Caco-2 (cell line): ENCODE data around the gene GPR15. TPM values are rescaled to one million over a fixed set of nuclear protein-coding genes. Genes with fewer than 3 reads are reported as not detected.

ENCODE experiments used
- BruUV-seq: library from RNA; stranded (reverse); fragments of 400-500 nt; replicated peaks from 2 replicates; lab custom pipeline; 2021; lab: Mats Ljungman, UMichigan
- CTCF ChIA-PET: fragments of 300-600 bp; sonication (Branson Sonifier 250); formaldehyde crosslinking; loops from one replicate; lab custom pipeline; 2022; ENCODE audit warnings: antibody characterized with exemption; lab: Charles Lee
- POLR2A ChIA-PET: fragments of 300-600 bp; sonication (Branson Sonifier 250); formaldehyde crosslinking; loops from one replicate; lab custom pipeline; 2022; ENCODE audit warnings: antibody characterized with exemption; lab: Charles Lee
- DNase-seq, 2 experiments: peaks; one replicate each; pipeline versions ENCODE4 v3.0.0 to v3.0.0-alpha.2; 2020 to 2022
- H3K27me3 ChIP-seq: replicated peaks from 2 replicates; pipeline ENCODE4 v1.6.0; 2011; ENCODE audit warnings: low read length; ENCODE audit not compliant: control insufficient read depth, insufficient read depth
- H3K36me3 ChIP-seq: 2 replicates; pipeline ENCODE4 v1.5.1; 2011; ENCODE audit warnings: low read length; ENCODE audit not compliant: control insufficient read depth, insufficient read depth
- H3K4me1 ChIP-seq: fragments of 250-450 bp; sonication (Bioruptor Pico); 2 replicates; pipeline ENCODE4 v1.5.1; 2020; ENCODE audit warnings: mild to moderate bottlenecking
- H3K4me3 ChIP-seq: 2 replicates; pipeline ENCODE4 v1.5.1; 2011; ENCODE audit warnings: low read depth, mild to moderate bottlenecking, control low read depth, low read length
- H3K9me3 ChIP-seq: fragments of 250-450 bp; sonication (Bioruptor Pico); 2 replicates; pipeline ENCODE4 v1.5.1; 2020; ENCODE audit warnings: mild to moderate bottlenecking, moderate library complexity
- H3K27ac Mint-ChIP-seq: one replicate; pipeline ENCODE4 v1.8.0; 2022; ENCODE audit warnings: mixed read lengths; ENCODE audit not compliant: unreplicated experiment
- H3K27me3 Mint-ChIP-seq: one replicate; pipeline ENCODE4 v1.8.0; 2022; ENCODE audit warnings: mixed read lengths; ENCODE audit not compliant: insufficient read depth, unreplicated experiment
- H3K36me3 Mint-ChIP-seq: one replicate; pipeline ENCODE4 v1.8.0; 2022; ENCODE audit warnings: mild to moderate bottlenecking, mixed read lengths; ENCODE audit not compliant: insufficient read depth, unreplicated experiment
- H3K4me1 Mint-ChIP-seq: one replicate; pipeline ENCODE4 v1.8.0; 2022; ENCODE audit warnings: low read depth, mixed read lengths; ENCODE audit not compliant: unreplicated experiment
- H3K4me3 Mint-ChIP-seq: one replicate; pipeline ENCODE4 v1.8.0; 2022; ENCODE audit warnings: mild to moderate bottlenecking, moderate library complexity, mixed read lengths; ENCODE audit not compliant: unreplicated experiment
- H3K9me3 Mint-ChIP-seq: one replicate; pipeline ENCODE4 v1.8.0; 2022; ENCODE audit warnings: mixed read lengths; ENCODE audit not compliant: unreplicated experiment
- CTCF ChIP-seq, 2 experiments: fragments of 200-600 bp in 1 of 2; IDR thresholded peaks; 1 replicate in 1 of 2; 2 replicates in 1 of 2; pipeline versions ENCODE4 v1.5.1 to v1.8.0; 2011 to 2022; ENCODE audit warnings: antibody characterized with exemption in 1 of 2, control low read depth in 1 of 2, inconsistent platforms in 1 of 2, low read depth in 1 of 2, low read length in 1 of 2, mild to moderate bottlenecking in 1 of 2, moderate library complexity in 1 of 2; ENCODE audit not compliant: insufficient read depth in 1 of 2, severe bottlenecking in 1 of 2, unreplicated experiment in 1 of 2
- intact Hi-C: fragments of 100-400 bp; cut with micrococcal nuclease; formaldehyde crosslinking; loops from one replicate; pipeline ENCODE4 v1.10.0; 2022; ENCODE audit not compliant: unreplicated experiment
- total RNA-seq: library from RNA; stranded (reverse); gene quantifications from 2 replicates; pipeline ENCODE4 v1.2.3, GENCODE V29; 2022

The GPR15 gene
- total RNA-seq, 1 experiment from 2014 or later = not detected

GRCh38 chr3:98581474-98581873, 49.7 kb downstream of the GPR15 start:
- no peak overlapping the region for H3K4me3 ChIP-seq
- ChIA-PET POLR2A (no interaction called here), CTCF (no interaction called here)
- intact Hi-C loops = no loop called here
- H3K36me3 ChIP-seq = no peaks in the 10 kb centered on the region; the same call in 1 of the 2 replicates
- no peak overlapping the region for H3K27ac Mint-ChIP-seq
- no peak for DNase-seq
- H3K9me3 ChIP-seq = no peaks in the 10 kb centered on the region
- no TSS peak for BruUV-seq
- H3K4me1 Mint-ChIP-seq = peaks cover 10% of the 10 kb centered on the region
- no peak for TF ChIP-seq CTCF (IDR thresholded peaks at IDR 0.05; ENCODE audit: insufficient read depth in 1 of 2, low read depth in 1 of 2, low read length in 1 of 2, severe bottlenecking in 1 of 2, unreplicated experiment in 1 of 2)
- no peaks in the 10 kb centered on the region for H3K9me3 Mint-ChIP-seq
- H3K36me3 Mint-ChIP-seq = peaks cover 34% of the 10 kb centered on the region
- H3K27me3 Mint-ChIP-seq = no peaks in the 10 kb centered on the region
- H3K4me3 Mint-ChIP-seq = no peak overlapping the region
- H3K4me1 ChIP-seq = peaks cover 7% of the 10 kb centered on the region; the same call in 1 of the 2 replicates
- H3K27me3 ChIP-seq = no peaks in the 10 kb centered on the region

GRCh38 chr3:98582042-98582441, 50.3 kb downstream of the GPR15 start:
- H3K27ac Mint-ChIP-seq = no peak overlapping the region
- H3K36me3 Mint-ChIP-seq = peaks cover 34% of the 10 kb centered on the region
- peaks cover 10% of the 10 kb centered on the region for H3K4me1 Mint-ChIP-seq
- Histone ChIP-seq H3K9me3 (no peaks in the 10 kb centered on the region), H3K4me1 (peaks cover 7% of the 10 kb centered on the region; the same call in 1 of the 2 replicates), H3K4me3 (no peak overlapping the region), H3K27me3 (no peaks in the 10 kb centered on the region), H3K36me3 (no peaks in the 10 kb centered on the region; the same call in 1 of the 2 replicates)
- POLR2A ChIA-PET = no interaction called here
- intact Hi-C loops = no loop called here
- no TSS peak for BruUV-seq
- H3K9me3 Mint-ChIP-seq = no peaks in the 10 kb centered on the region
- CTCF ChIA-PET = no interaction called here
- DNase-seq = no peak
- TF ChIP-seq CTCF (IDR thresholded peaks at IDR 0.05; ENCODE audit: insufficient read depth in 1 of 2, low read depth in 1 of 2, low read length in 1 of 2, severe bottlenecking in 1 of 2, unreplicated experiment in 1 of 2) = no peak
- no peak overlapping the region for H3K4me3 Mint-ChIP-seq
- no peaks in the 10 kb centered on the region for H3K27me3 Mint-ChIP-seq

GRCh38 chr3:98583766-98584165, 52.0 kb downstream of the GPR15 start:
- Histone ChIP-seq H3K27me3 (no peaks in the 10 kb centered on the region), H3K36me3 (no peaks in the 10 kb centered on the region; the same call in 1 of the 2 replicates), H3K4me1 (peaks cover 7% of the 10 kb centered on the region; the same call in 1 of the 2 replicates), H3K4me3 (no peak overlapping the region), H3K9me3 (no peaks in the 10 kb centered on the region)
- CTCF ChIA-PET = interaction anchor here (0.8 kb wide), 1 partner anchor 13 kb away, joined by 3 read pairs; no protein-coding TSS in a partner anchor
- H3K4me3 Mint-ChIP-seq = no peak overlapping the region
- BruUV-seq = no TSS peak
- H3K36me3 Mint-ChIP-seq = peaks cover 34% of the 10 kb centered on the region
- no peaks in the 10 kb centered on the region for H3K27me3 Mint-ChIP-seq
- intact Hi-C loops = no loop called here
- no peaks in the 10 kb centered on the region for H3K9me3 Mint-ChIP-seq
- no peak for DNase-seq
- H3K27ac Mint-ChIP-seq = no peak overlapping the region
- POLR2A ChIA-PET = no interaction called here
- no peak for TF ChIP-seq CTCF (IDR thresholded peaks at IDR 0.05; ENCODE audit: insufficient read depth in 1 of 2, low read depth in 1 of 2, low read length in 1 of 2, severe bottlenecking in 1 of 2, unreplicated experiment in 1 of 2)
- peaks cover 10% of the 10 kb centered on the region for H3K4me1 Mint-ChIP-seq

Other genes starting within 250 kb of the GPR15 start
- gene OR5H2, start 249.5 kb upstream of the GPR15 start, total RNA-seq = not detected in 2 replicates
- gene OR5K4, start 178.1 kb upstream of the GPR15 start, total RNA-seq = not detected in 2 replicates
- not detected in 2 replicates for gene OR5K3, start 141.3 kb upstream of the GPR15 start, total RNA-seq
- not detected in 2 replicates for gene OR5K1, start 68.8 kb upstream of the GPR15 start, total RNA-seq
- gene OR5K2, start 34.3 kb upstream of the GPR15 start, total RNA-seq = not detected in 2 replicates
- gene CLDND1, start 9.1 kb upstream of the GPR15 start, total RNA-seq = 56.0 TPM in 2 replicates
- 24.2 and 25.0 TPM in 2 replicates for gene CPOX, start 61.6 kb downstream of the GPR15 start, total RNA-seq
- 59.7 and 67.2 TPM in 2 replicates for gene ST3GAL6, start 231.4 kb downstream of the GPR15 start, total RNA-seq